Activated CD4-positive, alpha-beta T cell treated with anti-CD3 and anti-CD28 coated beads for 1 hour (primary cell): Measurements from ENCODE around the gene SLC27A2.

Source experiments
- DNase-seq: peaks from one replicate; pipeline ENCODE4 v3.0.0-alpha.2; 2020

SLC27A2 gene

GRCh38 chr15:50281427-50281826 lies 99.4 kb downstream of the SLC27A2 start:
- no peak for DNase-seq
